ENCODE measurements around the gene FAM25C.
"Not testable (repeated sequence)": the region's sequence is repeated elsewhere in the genome, so short reads cannot be mapped to it uniquely, and the experiment has no call there.

Gene FAM25C

DNA sequence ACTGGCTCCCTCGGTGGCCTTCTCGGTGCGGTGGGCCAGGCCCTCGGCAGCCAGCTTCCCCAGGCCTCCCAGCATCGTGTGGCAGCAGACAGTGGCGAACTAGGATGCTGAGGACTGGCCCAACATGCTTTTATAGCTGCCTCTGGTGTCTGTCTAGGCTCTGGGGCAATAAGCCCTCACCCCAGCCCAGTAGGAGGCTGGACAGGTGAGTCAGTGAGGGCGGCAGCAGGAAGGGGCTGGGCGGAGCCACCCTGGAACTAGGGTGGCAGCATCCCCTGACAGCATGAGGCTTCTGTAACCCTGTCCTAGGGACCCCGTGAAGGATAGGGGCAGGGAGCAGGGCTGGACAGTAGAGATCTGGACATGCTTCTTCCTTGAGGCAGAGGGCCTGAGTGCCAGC is at the start of gene FAM25C:
Gene FAM25C, minus strand, starts transcription at position 101 of the 400 bp plus-strand sequence. Its CDS starts 26 bp downstream, at position 75.
- not testable (repeated sequence) for DNase-seq

DNA sequence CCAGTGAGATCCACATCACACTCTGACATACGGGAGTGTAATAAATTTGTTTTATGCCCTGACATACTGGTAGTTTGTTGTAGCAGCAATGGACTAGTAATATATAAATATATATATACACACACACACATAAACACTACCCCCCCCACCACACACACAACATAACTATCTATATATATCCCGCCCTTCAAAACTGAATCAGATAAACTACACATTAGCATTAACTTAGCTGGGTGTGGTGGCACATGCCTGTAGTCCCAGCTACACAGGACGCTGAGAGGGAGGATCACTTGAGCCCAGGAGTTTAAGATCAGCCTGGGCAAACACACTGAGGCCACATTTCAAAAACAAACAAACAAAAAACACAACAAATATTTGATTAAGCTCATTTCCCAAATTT is 45.0 kb upstream of the FAM25C start:
- not testable (repeated sequence) for DNase-seq

DNA sequence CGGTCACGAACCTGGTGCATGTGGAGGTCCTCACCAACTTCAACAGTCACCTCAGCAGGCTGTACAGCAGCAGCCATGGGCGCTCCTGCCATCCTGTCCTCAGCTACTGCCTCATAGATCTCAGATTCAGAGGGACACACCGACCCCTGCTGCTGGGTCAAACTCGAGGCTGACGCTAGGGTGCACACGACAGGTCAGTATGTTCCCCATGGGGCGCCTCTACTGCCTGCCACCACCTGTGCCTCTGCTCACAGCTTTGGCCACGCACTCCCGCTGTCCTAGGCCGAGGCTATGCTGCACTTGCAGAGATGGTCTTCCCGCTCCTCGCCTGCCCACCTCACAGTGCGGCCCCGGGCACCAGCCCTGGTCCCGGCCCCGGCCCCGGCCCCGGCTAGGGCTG is 31.8 kb upstream of the FAM25C start:
- not testable (repeated sequence) for DNase-seq

GRCh38 chr10:48002306-48002705 is 2.7 kb upstream of the FAM25C start:
- not testable (repeated sequence) for DNase-seq

- not testable (repeated sequence) for DNase-seq
Observed at GRCh38 chr10:47994045-47994444, 5.5 kb downstream of the FAM25C start.

DNA sequence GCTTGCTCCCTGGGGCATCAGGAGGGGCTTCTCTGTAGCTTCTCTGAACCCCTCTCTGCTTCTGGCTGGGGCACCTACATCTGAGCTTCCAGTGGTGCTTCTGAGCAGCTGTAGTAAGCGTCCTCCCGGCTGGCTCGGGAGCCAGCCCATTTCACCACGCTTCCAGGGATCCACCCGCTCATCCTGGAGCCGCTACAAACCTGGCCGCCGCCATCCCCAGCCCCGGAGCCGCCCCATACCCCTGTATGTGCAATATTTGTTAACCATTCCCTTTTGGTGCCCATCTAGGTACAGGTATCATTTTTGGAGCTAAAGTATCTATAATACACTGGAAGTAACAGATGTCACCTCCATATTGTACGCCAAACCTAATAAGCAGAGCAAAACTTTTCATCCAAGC is 7.0 kb downstream of the FAM25C start:
- not testable (repeated sequence) for DNase-seq

- DNase-seq = not testable (repeated sequence)
Observed at GRCh38 chr10:47991706-47992105, 7.9 kb downstream of the FAM25C start.

- DNase-seq = not testable (repeated sequence)
Observed at GRCh38 chr10:47990097-47990496, 9.5 kb downstream of the FAM25C start.

DNA sequence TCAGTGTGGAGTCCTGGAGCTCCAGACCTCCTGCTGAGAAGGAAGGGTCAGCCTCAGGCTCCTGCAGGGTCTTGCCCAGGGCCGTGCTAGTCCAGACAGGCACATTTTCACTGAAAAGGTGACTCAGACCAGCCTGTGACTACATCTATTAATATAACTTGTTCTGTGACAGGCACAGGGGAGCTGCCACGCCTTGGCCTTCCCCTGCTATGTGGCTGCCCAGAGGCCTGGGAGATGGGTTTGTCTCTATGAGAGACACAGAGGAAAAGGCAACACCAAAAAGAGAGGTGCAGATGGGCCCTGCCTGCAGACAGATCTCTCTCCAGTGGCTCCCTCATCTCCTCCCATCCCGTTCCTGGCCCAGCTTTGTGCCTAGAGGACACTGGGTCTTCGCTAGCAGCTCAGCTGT is 10.0 kb downstream of the FAM25C start:
- not testable (repeated sequence) for DNase-seq

DNA sequence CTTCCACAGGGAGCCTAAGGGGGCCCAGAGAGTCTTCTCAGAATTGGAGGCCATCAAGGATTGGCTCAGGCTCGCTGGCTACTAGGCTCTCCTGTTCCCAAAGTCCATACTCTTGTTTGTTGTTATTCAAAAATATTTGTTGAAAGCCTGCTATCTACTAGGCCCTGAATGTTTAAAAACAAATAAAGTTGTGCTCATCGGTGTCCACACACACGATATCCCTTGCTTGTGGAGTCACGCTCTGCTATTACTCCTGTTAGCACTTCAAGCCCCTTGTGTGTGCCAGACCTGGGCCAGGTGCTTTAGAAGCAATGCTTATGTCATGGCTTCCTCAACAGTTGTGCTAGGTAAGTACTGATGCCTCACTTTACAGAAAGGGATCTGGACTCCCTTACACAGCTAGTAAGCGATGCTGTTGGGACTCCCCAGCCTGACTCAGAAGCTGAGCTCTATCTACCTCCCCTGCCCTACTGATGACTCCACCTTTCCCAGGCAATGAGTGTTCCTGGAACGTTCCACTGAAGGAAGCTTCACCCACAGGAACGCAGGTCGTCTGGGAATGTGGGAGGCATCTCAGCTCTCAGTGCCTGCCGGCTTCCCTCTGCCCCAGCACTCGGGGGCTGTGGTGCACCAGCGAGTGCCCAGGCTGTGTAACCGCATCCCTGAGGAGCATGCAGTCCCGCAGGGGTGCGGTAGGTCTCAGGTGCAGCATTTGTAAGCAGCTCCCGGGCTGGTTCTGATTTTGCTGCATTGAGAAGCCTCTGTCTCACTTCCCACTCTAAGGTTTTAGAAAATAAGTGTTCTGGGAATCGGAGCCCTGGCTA is 10.7 kb downstream of the FAM25C start:
- not testable (repeated sequence) for DNase-seq

GRCh38 chr10:47987952-47988351 is 11.6 kb downstream of the FAM25C start:
- not testable (repeated sequence) for DNase-seq

GRCh38 chr10:47986413-47987230 is 13.0 kb downstream of the FAM25C start:
- not testable (repeated sequence) for DNase-seq

- DNase-seq = not testable (repeated sequence)
Observed at GRCh38 chr10:47975409-47975808, 24.2 kb downstream of the FAM25C start.

DNA sequence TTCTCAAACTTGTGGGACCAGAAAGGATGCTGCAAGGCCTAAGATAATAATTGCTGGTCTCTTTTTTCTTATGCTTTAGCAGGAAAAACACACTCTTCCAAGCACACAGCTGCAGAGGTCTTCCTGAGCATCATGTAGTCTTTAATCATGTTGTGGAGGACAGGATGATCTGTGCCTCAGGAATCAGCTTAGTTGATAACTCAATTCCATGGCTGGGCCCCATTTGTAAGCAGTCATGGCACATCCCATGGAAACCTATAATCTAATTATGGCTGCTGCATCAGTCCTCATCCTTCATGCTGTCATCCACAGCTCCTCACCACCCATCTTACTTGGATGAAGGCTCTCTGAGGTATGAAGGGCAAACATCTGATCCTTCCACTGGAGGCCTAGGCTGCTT is 26.5 kb downstream of the FAM25C start:
- not testable (repeated sequence) for DNase-seq

GRCh38 chr10:47972077-47972476 is 27.5 kb downstream of the FAM25C start:
- not testable (repeated sequence) for DNase-seq

DNA sequence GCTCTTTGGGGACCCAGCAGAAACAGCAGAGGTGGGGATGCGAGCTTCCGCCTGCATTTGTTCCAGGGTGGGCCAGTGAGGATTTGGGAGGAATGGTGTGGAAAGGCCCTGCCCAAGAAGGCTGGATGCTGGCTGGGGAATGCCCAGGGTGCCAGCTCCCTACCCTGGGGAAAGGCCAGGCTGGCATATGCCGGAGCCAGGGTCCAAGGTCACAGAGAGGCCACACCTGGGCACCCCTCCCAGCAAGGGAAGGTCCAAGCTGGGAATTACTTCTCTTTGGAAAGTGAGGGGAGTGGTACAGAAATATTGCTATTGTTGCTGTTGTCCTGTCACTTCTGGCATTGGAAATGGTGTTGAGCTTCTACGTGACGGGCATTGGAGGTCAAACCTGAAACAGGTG is 28.0 kb downstream of the FAM25C start:
- not testable (repeated sequence) for DNase-seq

GRCh38 chr10:47970047-47970446 is 29.5 kb downstream of the FAM25C start:
- not testable (repeated sequence) for DNase-seq

GRCh38 chr10:47968988-47969387 is 30.6 kb downstream of the FAM25C start:
- not testable (repeated sequence) for DNase-seq

- not testable (repeated sequence) for DNase-seq
Observed at GRCh38 chr10:47964280-47965063, 35.1 kb downstream of the FAM25C start.

DNA sequence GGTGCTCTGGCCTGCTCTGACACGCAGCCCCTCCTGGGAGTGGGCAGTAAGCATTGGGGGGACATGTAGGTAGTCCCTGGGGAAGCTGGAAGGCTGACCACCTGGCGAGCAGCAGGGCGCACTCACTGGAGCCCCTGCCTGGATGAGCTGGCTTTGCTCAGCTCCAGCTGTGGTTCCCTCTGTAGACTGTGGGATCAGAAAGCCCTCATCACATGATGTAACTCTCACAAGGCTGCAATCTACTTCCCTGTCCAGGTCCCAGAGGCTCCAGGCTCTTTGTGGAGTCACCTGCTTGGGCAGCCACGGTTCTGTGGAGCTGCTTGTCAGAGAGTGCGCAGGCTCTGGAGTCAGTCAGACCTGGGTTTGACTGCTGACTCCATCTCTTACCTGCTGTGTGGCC is 36.8 kb downstream of the FAM25C start:
- DNase-seq = not testable (repeated sequence)

DNA sequence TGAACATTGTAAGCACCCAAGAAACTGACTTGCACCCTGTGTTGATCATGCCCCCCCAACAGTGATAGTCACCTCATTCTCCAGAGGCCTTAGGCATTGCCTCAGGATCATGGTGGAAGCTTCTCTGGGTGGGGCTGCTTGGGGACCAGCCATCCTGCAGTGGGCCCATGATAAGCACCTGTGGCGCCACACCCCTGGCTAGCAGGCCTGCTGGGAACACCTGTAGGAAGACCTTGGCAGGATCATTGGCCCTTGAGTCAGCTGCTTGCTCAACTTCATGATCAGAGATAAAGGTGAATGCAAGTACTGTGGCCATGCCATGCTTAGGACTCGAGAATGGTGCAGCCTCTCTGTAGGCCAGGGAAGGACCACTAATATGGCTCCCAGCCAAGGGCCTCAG is 38.9 kb downstream of the FAM25C start:
- not testable (repeated sequence) for DNase-seq
